NB4 (cell line): Measurements from ENCODE around the gene NBEA.

Source experiments
- DNase-seq: peaks from one replicate; pipeline ENCODE4 v3.0.0; 2010; ENCODE audit warnings: low read depth
- H3K4me3 ChIP-seq: one replicate; pipeline ENCODE4 v1.5.1; 2011; ENCODE audit warnings: mild to moderate bottlenecking, low read depth, low read length, moderate library complexity
- CTCF ChIP-seq: IDR thresholded peaks from one replicate; pipeline ENCODE4 v1.5.1; 2012; ENCODE audit warnings: low read depth, low read length
- MYC ChIP-seq: IDR thresholded peaks from 2 replicates; pipeline ENCODE4 v1.6.1; 2011; ENCODE audit warnings: low read depth, low read length
- POLR2A ChIP-seq: IDR thresholded peaks from 2 replicates; pipeline ENCODE4 v1.6.1; 2011; ENCODE audit warnings: mild to moderate bottlenecking; ENCODE audit not compliant: insufficient read length; ENCODE audit errors: extremely low read depth
- TF ChIP-seq, protein P1 (sequence below): IDR thresholded peaks from 2 replicates; pipeline ENCODE4 v1.6.1; 2011; ENCODE audit warnings: low read depth, low read length

Gene NBEA

DNA sequence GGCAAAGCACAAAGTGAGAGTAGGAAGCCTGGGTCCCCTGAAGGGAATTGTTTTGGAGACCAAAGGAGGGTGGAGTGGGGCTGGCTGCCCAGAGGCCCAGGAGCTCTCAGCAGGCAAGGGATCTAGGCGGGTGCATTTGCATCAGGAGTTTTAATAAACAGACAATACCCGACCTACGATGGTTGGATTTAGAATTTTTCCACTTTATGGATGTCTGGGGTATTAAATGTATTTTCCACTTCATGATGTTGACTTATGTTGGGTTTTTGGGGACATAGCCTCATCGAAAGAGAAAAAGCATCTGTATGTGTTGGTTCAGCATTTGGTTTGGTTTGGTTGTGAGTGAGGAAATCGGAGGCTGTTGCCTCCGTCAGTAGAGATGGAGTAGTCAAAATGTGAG, 739.6 kb downstream of the NBEA start:
- H3K4me3 ChIP-seq: no peak overlapping the region
- DNase-seq: no peak
- no peak for TF ChIP-seq MYC
- TF ChIP-seq CTCF: no peak
- no peak for TF ChIP-seq POLR2A
- TF ChIP-seq, protein P1, sequence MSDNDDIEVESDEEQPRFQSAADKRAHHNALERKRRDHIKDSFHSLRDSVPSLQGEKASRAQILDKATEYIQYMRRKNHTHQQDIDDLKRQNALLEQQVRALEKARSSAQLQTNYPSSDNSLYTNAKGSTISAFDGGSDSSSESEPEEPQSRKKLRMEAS: no peak

DNA sequence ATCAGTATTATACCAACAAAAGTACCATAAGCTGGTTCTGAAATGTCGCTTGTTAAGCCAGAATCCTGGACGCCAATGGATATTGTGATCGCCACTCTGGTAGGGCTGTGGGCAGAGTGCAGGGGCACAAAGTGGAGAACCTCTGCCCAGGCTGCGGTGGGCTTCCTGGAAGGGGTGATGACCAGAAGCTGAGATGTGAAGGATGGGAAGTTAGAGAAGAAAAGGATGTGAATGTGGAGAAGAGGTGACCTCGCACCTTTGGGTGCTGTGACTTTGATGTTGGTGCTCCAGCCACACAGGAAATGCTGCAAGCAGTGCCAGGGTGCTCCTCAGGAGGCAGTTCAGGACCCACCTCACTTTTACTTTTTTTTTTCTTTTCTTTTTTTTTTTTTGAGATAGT, 742.4 kb downstream of the NBEA start:
- H3K4me3 ChIP-seq: no peak overlapping the region
- TF ChIP-seq, protein P1: no peak
- TF ChIP-seq CTCF (no peak), MYC (no peak), POLR2A (no peak)
- DNase-seq: no peak

GRCh38 chr13:35687336-35687735, 745.3 kb downstream of the NBEA start:
- no peak for DNase-seq
- TF ChIP-seq, protein P1: no peak
- TF ChIP-seq CTCF: no peak
- TF ChIP-seq MYC: no peak
- TF ChIP-seq POLR2A: no peak
- H3K4me3 ChIP-seq: no peak overlapping the region

GRCh38 chr13:35690581-35691207, 748.6 kb downstream of the NBEA start:
- TF ChIP-seq CTCF: no peak
- no peak for TF ChIP-seq MYC
- TF ChIP-seq, protein P1: no peak
- no peak for TF ChIP-seq POLR2A
- no peak for DNase-seq
- H3K4me3 ChIP-seq: no peak overlapping the region

DNA sequence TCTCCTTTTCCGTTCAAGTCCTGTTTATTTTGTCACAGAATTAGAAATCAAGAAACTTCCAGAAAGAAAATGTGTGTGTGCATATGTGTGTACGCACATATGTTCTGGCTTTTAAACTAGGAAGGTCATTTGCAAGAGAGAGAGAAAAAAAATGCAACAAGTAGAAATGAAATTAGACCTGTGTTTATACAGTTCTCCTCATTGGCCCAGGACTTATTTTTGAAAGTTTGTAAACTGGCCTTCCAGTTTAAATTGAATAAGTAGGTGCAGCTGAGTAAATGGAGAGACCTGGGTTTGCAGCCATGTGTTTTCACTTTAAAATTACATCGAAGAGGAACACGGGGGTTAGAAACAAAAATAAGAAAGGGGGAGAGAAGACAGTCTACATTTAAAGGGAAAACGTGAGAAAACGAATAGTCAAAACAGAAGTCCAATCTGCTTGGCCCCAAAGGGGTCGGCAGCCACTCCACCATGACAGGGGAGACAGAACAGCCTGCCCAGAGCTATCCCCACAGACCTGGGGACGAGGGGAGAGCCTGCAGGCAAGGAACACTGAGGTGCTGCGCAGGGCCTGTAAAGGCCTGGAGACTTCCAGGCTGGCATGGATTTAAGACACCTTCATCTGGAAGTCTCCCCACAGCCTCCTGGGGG, 751.2 kb downstream of the NBEA start:
- DNase-seq: no peak
- H3K4me3 ChIP-seq: no peak overlapping the region
- TF ChIP-seq MYC (no peak), CTCF (no peak), POLR2A (no peak)
- TF ChIP-seq, protein P1: no peak
